GM12878 (cell line): Measurements from ENCODE around the gene PAX5. TPM values are rescaled to one million over a fixed set of nuclear protein-coding genes. Genes with fewer than 3 reads are reported as not detected.
A peak's percentile ranks its signal among the peaks of the same experiment; 100 is the strongest.

Source experiments
- ASH2L ChIP-seq: fragments of 300-600, 200-600 bp; sonication (generic); IDR thresholded peaks from 2 replicates; pipeline ENCODE4 v1.6.1; 2017; ENCODE audit warnings: low read depth, mild to moderate bottlenecking, borderline replicate concordance
- BCLAF1 ChIP-seq: fragments of 450-650 bp; IDR thresholded peaks from 2 replicates; pipeline ENCODE4 v1.6.1; 2017; ENCODE audit warnings: antibody characterized with exemption, mild to moderate bottlenecking, moderate library complexity
- E4F1 ChIP-seq: fragments of 450-650 bp; IDR thresholded peaks from 2 replicates; pipeline ENCODE4 v1.6.1; 2018; ENCODE audit warnings: borderline replicate concordance, mild to moderate bottlenecking; ENCODE audit not compliant: partially characterized antibody
- EP300 ChIP-seq, 2 experiments: fragments of 150-350 bp in 1 of 2; IDR thresholded peaks; 2 replicates each; pipeline ENCODE4 v1.6.1; 2011 to 2012; ENCODE audit warnings: low read depth in 2 of 2, low read length in 2 of 2, borderline replicate concordance in 1 of 2, improper control_type of control experiment in 1 of 2, inconsistent platforms in 1 of 2; ENCODE audit not compliant: control insufficient read depth in 1 of 2
- ESRRA ChIP-seq: IDR thresholded peaks from 2 replicates; pipeline ENCODE4 v1.6.1; 2012; ENCODE audit warnings: mild to moderate bottlenecking, low read length, improper control_type of control experiment
- ETV6 ChIP-seq, 2 experiments: fragments of 450-650 bp in 1 of 2; IDR thresholded peaks in 1 of 2; conservative IDR thresholded peaks in 1 of 2; 2 replicates each; pipeline ENCODE4 v1.6.1; 2014; ENCODE audit warnings: antibody characterized with exemption in 1 of 2, borderline replicate concordance in 1 of 2, low read depth in 1 of 2, mild to moderate bottlenecking in 1 of 2, moderate library complexity in 1 of 2
- HCFC1 ChIP-seq: fragments of 150-350 bp; IDR thresholded peaks from 2 replicates; pipeline ENCODE4 v1.6.1; 2014; ENCODE audit warnings: low read length
- HSF1 ChIP-seq: fragments of 150-350 bp; IDR thresholded peaks from 2 replicates; pipeline ENCODE4 v1.6.1; 2014; ENCODE audit warnings: mild to moderate bottlenecking, low read depth, low read length
- MAX ChIP-seq: IDR thresholded peaks from 2 replicates; pipeline ENCODE4 v1.6.1; 2012; ENCODE audit warnings: low read depth, low read length, improper control_type of control experiment
- MEF2B ChIP-seq: fragments of 450-650 bp; IDR thresholded peaks from 2 replicates; pipeline ENCODE4 v1.6.1; 2018; ENCODE audit warnings: mild to moderate bottlenecking, moderate library complexity; ENCODE audit not compliant: partially characterized antibody, poor library complexity, severe bottlenecking
- PBX3 ChIP-seq: IDR thresholded peaks from 2 replicates; pipeline ENCODE4 v1.6.1; 2011; ENCODE audit warnings: mild to moderate bottlenecking, low read depth, low read length, moderate library complexity; ENCODE audit not compliant: insufficient replicate concordance
- RUNX3 ChIP-seq: IDR thresholded peaks from 2 replicates; pipeline ENCODE4 v1.6.1; 2012; ENCODE audit warnings: low read length, inconsistent platforms
- STAT3 ChIP-seq: IDR thresholded peaks from 2 replicates; pipeline ENCODE4 v1.6.1; 2011; ENCODE audit warnings: low read depth, low read length, improper control_type of control experiment
- TAF1 ChIP-seq: IDR thresholded peaks from 2 replicates; pipeline ENCODE4 v1.6.1; 2011; ENCODE audit warnings: mild to moderate bottlenecking, low read depth, low read length, borderline replicate concordance
- TCF7 ChIP-seq: IDR thresholded peaks from 2 replicates; pipeline ENCODE4 v1.6.1; 2014; ENCODE audit warnings: antibody characterized with exemption, borderline replicate concordance
- USF1 ChIP-seq: IDR thresholded peaks from 2 replicates; pipeline ENCODE4 v1.6.1; 2011; ENCODE audit warnings: borderline replicate concordance, low read depth, mild to moderate bottlenecking, moderate library complexity, mixed read lengths, low read length; ENCODE audit not compliant: insufficient read depth; ENCODE audit errors: extremely low read length
- polyA plus RNA-seq, 11 experiments: library from polyadenylated mRNA; depleted of rRNA in 4 of 11; unstranded in 6 of 11; stranded (reverse) in 5 of 11; fragments of >200 nt; fragmentation: Nextera tagmentation in 4 of 11; fragmentation: Illumina TruSeq in 1 of 11; extraction: Ambion mirVana in 4 of 11; extraction: Trizol in 1 of 11; gene quantifications; 1 replicate in 1 of 11; 2 replicates in 10 of 11; pipeline versions ENCODE4 v1.2.1 to v1.2.3, GENCODE V29; 2011 to 2016; ENCODE audit warnings: inconsistent platforms in 2 of 11, missing spikeins in 2 of 11, low read depth in 1 of 11
- total RNA-seq, 4 experiments: library from RNA; depleted of rRNA in 3 of 4; stranded (reverse); fragments of >200 nt in 3 of 4; fragmentation: Illumina TruSeq in 1 of 4; extraction: Trizol in 1 of 4; gene quantifications; 2 replicates each; pipeline versions ENCODE4 v1.2.1 to v1.2.3, GENCODE V29; 2013 to 2021

PAX5 gene
- total and polyA plus RNA-seq, 10 of the 15 experiments (the other 5 are each of a cell fraction or from before 2014, with no cell fraction given): 2.2 to 123 (median 31.9) TPM

GRCh38 chr9:37011530-37011929 is 22.5 kb downstream of the PAX5 start (continued):
- TF ChIP-seq E4F1 (no peak), ASH2L (no peak), EP300 (IDR thresholded peaks at IDR 0.05; ENCODE audit: borderline replicate concordance in 1 of 2, control insufficient read depth in 1 of 2, low read depth in 2 of 2, low read length in 2 of 2) (no peak), MAX (no peak), USF1 (no peak), ETV6 (conservative IDR thresholded peaks at IDR 0.05 in 1 of 2, IDR thresholded peaks at IDR 0.05 in 1 of 2; ENCODE audit: borderline replicate concordance in 1 of 2, low read depth in 1 of 2) (no peak), RUNX3 (peak; percentile 54; the same call in 1 of the 2 replicates), HCFC1 (no peak), TCF7 (no peak), BCLAF1 (no peak), PBX3 (peak; percentile 53), STAT3 (no peak), TAF1 (no peak), ESRRA (no peak), HSF1 (no peak), MEF2B (no peak)
